T-cell (primary cell): ENCODE measurements around the gene ALOXE3. TPM values are rescaled to one million over a fixed set of nuclear protein-coding genes. Genes with fewer than 3 reads are reported as not detected.
A peak's percentile ranks its signal among the peaks of the same experiment; 100 is the strongest.

ENCODE experiments used
- ATAC-seq, 4 experiments: fragments of 200-7000 bp in 3 of 4; fragments of 150-1000 bp in 1 of 4; cut with Tn5 transposase; replicated peaks in 1 of 4; 1 replicate in 3 of 4; 2 replicates in 1 of 4; pipeline ENCODE4 v1.10.0; 2021; ENCODE audit warnings: moderate library complexity in 3 of 4, mild to moderate bottlenecking in 2 of 4, moderate number of reproducible peaks in 1 of 4
- CTCF ChIA-PET, 2 donors: fragments of 300-600 bp; sonication (Branson Sonifier 250); formaldehyde crosslinking; loops; one replicate each; lab custom pipeline; 2022; ENCODE audit warnings: antibody characterized with exemption in 2 of 2; lab: Charles Lee
- POLR2A ChIA-PET, 2 donors: fragments of 300-600 bp; sonication (Branson Sonifier 250); formaldehyde crosslinking; loops; one replicate each; lab custom pipeline; 2022; ENCODE audit warnings: antibody characterized with exemption in 2 of 2; lab: Charles Lee
- DNase-seq, 35 experiments: peaks; one replicate each; pipeline versions ENCODE4 v3.0.0 to v3.0.0-alpha.2; 2013 to 2023
- H3K27ac ChIP-seq: one replicate; pipeline ENCODE4 v1.5.1; 2013; ENCODE audit warnings: low read length
- H3K27me3 ChIP-seq, 2 experiments: replicated peaks in 1 of 2; 1 replicate in 1 of 2; 2 replicates in 1 of 2; pipeline versions ENCODE4 v1.6.1 to v1.7.0; 2013; ENCODE audit warnings: low read length in 1 of 2, mixed read lengths in 1 of 2; ENCODE audit not compliant: control insufficient read depth in 2 of 2, insufficient read depth in 2 of 2; ENCODE audit errors: extremely low read depth in 1 of 2
- H3K36me3 ChIP-seq, 2 donors: 1 replicate in 1 of 2; 2 replicates in 1 of 2; pipeline versions ENCODE4 v1.6.1 to v1.7.0; 2013; ENCODE audit warnings: low read length in 1 of 2; ENCODE audit not compliant: control insufficient read depth in 2 of 2, insufficient read depth in 1 of 2; ENCODE audit errors: extremely low read depth in 1 of 2
- H3K4me1 ChIP-seq, 2 experiments: 1 replicate in 1 of 2; 2 replicates in 1 of 2; pipeline versions ENCODE4 v1.6.1 to v1.7.0; 2013; ENCODE audit warnings: low read length in 2 of 2, mixed read lengths in 1 of 2; ENCODE audit not compliant: insufficient read depth in 2 of 2, control insufficient read depth in 1 of 2; ENCODE audit errors: extremely low read depth in 1 of 2
- H3K4me3 ChIP-seq, 2 donors: 1 replicate in 1 of 2; 2 replicates in 1 of 2; pipeline versions ENCODE4 v1.5.1 to v1.7.0; 2013; ENCODE audit warnings: mild to moderate bottlenecking in 2 of 2, low read length in 1 of 2, moderate library complexity in 1 of 2; ENCODE audit not compliant: control insufficient read depth in 1 of 2; ENCODE audit errors: extremely low read depth in 1 of 2
- H3K9me3 ChIP-seq: 2 replicates; pipeline ENCODE4 v1.7.0; 2013
- H3K27ac Mint-ChIP-seq, 2 donors: one replicate each; pipeline ENCODE4 v1.8.0; 2020 to 2021; ENCODE audit warnings: mild to moderate bottlenecking in 2 of 2, mixed read lengths in 2 of 2
- H3K27me3 Mint-ChIP-seq, 2 donors: one replicate each; pipeline ENCODE4 v1.8.0; 2021 to 2022; ENCODE audit warnings: mixed read lengths in 2 of 2
- H3K36me3 Mint-ChIP-seq: one replicate; pipeline ENCODE4 v1.8.0; 2021; ENCODE audit warnings: mixed read lengths
- H3K4me1 Mint-ChIP-seq, 3 donors: one replicate each; pipeline ENCODE4 v1.8.0; 2020 to 2022; ENCODE audit warnings: mixed read lengths in 3 of 3, mild to moderate bottlenecking in 1 of 3
- H3K4me3 Mint-ChIP-seq, 3 donors: one replicate each; pipeline ENCODE4 v1.8.0; 2020 to 2022; ENCODE audit warnings: mild to moderate bottlenecking in 3 of 3, mixed read lengths in 3 of 3, moderate library complexity in 3 of 3
- H3K9me3 Mint-ChIP-seq, 3 donors: one replicate each; pipeline ENCODE4 v1.8.0; 2020 to 2022; ENCODE audit warnings: mixed read lengths in 3 of 3
- WGBS: methylation state at CpG from one replicate; pipeline ENCODE4 v1.1.5; 2013; ENCODE audit warnings: missing lambda C conversion rate; ENCODE audit not compliant: insufficient coverage; 5-methylcytosine and 5-hydroxymethylcytosine counted together
- total RNA-seq, 35 experiments: library from RNA in 6 of 35; stranded (reverse) in 6 of 35; fragments of 120-200 nt in 1 of 35; gene quantifications; one replicate each; pipeline versions ENCODE4 v1.2.1 to v1.2.4 and lab custom pipeline; 2013 to 2026

Gene ALOXE3
- total RNA-seq, 5 donors from 2014 or later (not counting 1 experiment from before 2014, with no cell fraction given), result 0.13 to 1.2 (median 0.19) TPM; not detected in 1

DNA sequence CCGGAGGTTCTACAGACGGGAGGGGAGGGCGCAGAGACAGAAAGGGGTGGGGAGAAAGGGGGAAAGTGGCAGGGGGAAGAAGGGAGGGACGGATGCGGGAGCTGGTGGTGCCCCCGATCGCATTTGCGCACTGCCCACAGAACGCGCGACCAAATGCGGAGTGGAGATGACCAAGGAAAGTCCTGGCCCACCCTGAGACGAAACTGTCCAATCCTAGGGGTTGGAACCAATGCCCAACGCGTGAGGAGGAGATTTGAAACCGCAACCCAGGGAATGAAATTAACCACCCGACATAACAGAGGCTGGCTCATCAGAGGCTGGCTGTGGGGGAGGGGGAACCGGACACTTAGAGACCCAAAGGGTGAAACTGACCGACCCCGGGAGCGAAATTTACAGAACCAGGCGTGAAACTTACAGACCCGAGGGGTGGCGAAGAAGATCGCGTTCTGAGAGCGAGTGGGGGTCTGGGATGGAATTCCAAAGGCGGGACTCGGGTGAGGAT lies 4.2 kb upstream of the ALOXE3 start:
- WGBS, result 2% methylated on average over 14 of the region's 29 CpGs
- H3K4me3 Mint-ChIP-seq, result peak overlapping the region; percentile 77 to 91 (median 86)
- no peaks in the 10 kb centered on the region for H3K9me3 Mint-ChIP-seq
- peaks cover 79 to 91% (median 83%) of the 10 kb centered on the region in 3 donors for H3K4me1 Mint-ChIP-seq
- ChIA-PET POLR2A (no interaction called here), CTCF (interaction anchor here (0.6 to 1.1 kb wide), 3 partner anchors 18 to 139 kb away, joined by 3 to 5 read pairs (median 3); no protein-coding TSS in a partner anchor)
- no peaks in the 10 kb centered on the region for H3K36me3 ChIP-seq
- ATAC-seq, result no peak
- no peak overlapping the region for H3K27ac Mint-ChIP-seq
- H3K27me3 ChIP-seq, result peaks cover 0 to 69% of the 10 kb centered on the region in 2 experiments
- DNase-seq, result peak in 1 of 35 experiments; percentile 31
- H3K27me3 Mint-ChIP-seq, result peaks cover 12 to 61% of the 10 kb centered on the region in 2 donors
- H3K9me3 ChIP-seq, result no peaks in the 10 kb centered on the region
- peak overlapping the region; percentile 64 to 80 for H3K4me3 ChIP-seq
- H3K36me3 Mint-ChIP-seq, result no peaks in the 10 kb centered on the region
- H3K27ac ChIP-seq, result no peak overlapping the region
- peaks cover 58 to 84% of the 10 kb centered on the region in 2 experiments for H3K4me1 ChIP-seq

DNA sequence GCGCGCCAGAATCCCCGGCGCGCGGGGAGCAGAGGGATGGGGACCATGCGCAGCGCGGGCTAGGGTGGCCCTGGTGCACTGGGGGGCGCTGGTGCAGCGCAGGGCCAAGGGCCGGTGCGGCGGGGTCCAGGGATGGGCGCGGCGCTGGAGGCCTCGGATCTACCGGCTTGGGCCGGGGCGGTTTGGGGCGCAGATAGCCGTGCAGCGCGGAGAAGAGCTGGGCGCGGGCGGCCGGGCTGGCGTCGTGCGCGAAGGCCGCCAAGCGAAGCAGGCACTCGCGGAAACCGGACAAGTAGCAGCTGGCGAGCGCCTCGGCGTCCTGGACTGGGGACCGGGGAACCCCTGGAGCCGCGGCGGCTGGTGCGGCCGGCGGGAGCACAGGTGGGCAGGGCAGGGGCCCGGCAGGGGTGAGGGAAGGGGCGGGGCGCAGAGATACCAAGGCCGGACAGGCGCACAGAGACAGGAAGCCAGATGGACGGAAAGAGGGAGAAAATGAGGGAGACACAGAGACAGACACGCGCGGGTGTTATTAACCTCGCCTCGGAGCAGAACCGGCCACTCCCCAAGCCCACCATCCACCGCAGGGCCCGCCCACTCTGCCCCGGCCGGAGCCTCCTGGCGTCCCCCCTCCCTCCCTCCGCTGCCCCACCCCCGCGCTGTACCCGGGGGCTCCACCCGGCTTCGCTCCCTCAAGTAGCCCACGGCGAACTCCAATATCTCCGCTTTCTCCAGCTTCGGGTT lies 3.5 kb upstream of the ALOXE3 start:
- peak overlapping the region; percentile 77 to 91 (median 86) for H3K4me3 Mint-ChIP-seq
- no peaks in the 10 kb centered on the region for H3K36me3 Mint-ChIP-seq
- H3K9me3 Mint-ChIP-seq, result no peaks in the 10 kb centered on the region
- Histone ChIP-seq H3K36me3 (no peaks in the 10 kb centered on the region), H3K27me3 (peaks cover 0 to 72% of the 10 kb centered on the region in 2 experiments), H3K9me3 (no peaks in the 10 kb centered on the region), H3K4me1 (peaks cover 58 to 86% of the 10 kb centered on the region in 2 experiments), H3K4me3 (peak overlapping the region; percentile 64 to 74), H3K27ac (no peak overlapping the region)
- ATAC-seq (peak in 2 of 4 experiments; percentile 5 to 9), DNase-seq (peak in 5 of 35 experiments; percentile 31 to 61 (median 39))
- ChIA-PET CTCF (interaction anchor here in 1 of 2 donors (0.6 to 1.1 kb wide), 2 partner anchors 36 to 104 kb away, joined by 3 read pairs; no protein-coding TSS in a partner anchor), POLR2A (no interaction called here)
- WGBS, result under 1% methylated on average over 63 of the region's 76 CpGs
- no peak overlapping the region for H3K27ac Mint-ChIP-seq
- peaks cover 77 to 87% (median 80%) of the 10 kb centered on the region in 3 donors for H3K4me1 Mint-ChIP-seq
- peaks cover 12 to 58% of the 10 kb centered on the region in 2 donors for H3K27me3 Mint-ChIP-seq

DNA sequence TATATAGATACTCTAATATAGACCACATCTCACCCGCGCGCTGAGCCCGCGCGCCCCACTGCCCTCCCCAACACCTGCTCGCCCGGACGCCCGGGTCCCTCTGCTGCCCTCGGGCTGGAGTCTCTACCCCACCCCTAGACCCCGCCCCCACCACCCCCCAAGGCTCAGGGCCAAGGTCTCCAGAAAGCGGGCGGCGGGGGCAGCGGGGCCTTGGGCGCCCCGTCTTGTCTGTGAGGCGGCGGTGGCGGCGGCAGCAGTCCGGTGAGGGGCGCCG lies 3.0 kb upstream of the ALOXE3 start:
- Mint-ChIP-seq H3K27ac (no peak overlapping the region), H3K4me1 (peaks cover 76 to 86% (median 81%) of the 10 kb centered on the region in 3 donors), H3K4me3 (peak overlapping the region; percentile 83 to 91 (median 88)), H3K36me3 (no peaks in the 10 kb centered on the region), H3K27me3 (peaks cover 17 to 63% of the 10 kb centered on the region in 2 donors), H3K9me3 (no peaks in the 10 kb centered on the region)
- peak in 1 of 35 experiments; percentile 25 for DNase-seq
- WGBS, result 3% methylated on average over 5 of the region's 25 CpGs
- H3K4me1 ChIP-seq, result peaks cover 58 to 85% of the 10 kb centered on the region in 2 experiments
- POLR2A ChIA-PET, result no interaction called here
- H3K27ac ChIP-seq, result no peak overlapping the region
- ATAC-seq, result no peak
- H3K27me3 ChIP-seq, result peaks cover 0 to 77% of the 10 kb centered on the region in 2 experiments
- H3K9me3 ChIP-seq, result no peaks in the 10 kb centered on the region
- CTCF ChIA-PET, result interaction anchor here in 1 of 2 donors (1.1 kb wide), 1 partner anchor 37 kb away, joined by 3 read pairs; no protein-coding TSS in a partner anchor
- H3K4me3 ChIP-seq, result peak overlapping the region; percentile 49 to 74
- no peaks in the 10 kb centered on the region for H3K36me3 ChIP-seq

DNA sequence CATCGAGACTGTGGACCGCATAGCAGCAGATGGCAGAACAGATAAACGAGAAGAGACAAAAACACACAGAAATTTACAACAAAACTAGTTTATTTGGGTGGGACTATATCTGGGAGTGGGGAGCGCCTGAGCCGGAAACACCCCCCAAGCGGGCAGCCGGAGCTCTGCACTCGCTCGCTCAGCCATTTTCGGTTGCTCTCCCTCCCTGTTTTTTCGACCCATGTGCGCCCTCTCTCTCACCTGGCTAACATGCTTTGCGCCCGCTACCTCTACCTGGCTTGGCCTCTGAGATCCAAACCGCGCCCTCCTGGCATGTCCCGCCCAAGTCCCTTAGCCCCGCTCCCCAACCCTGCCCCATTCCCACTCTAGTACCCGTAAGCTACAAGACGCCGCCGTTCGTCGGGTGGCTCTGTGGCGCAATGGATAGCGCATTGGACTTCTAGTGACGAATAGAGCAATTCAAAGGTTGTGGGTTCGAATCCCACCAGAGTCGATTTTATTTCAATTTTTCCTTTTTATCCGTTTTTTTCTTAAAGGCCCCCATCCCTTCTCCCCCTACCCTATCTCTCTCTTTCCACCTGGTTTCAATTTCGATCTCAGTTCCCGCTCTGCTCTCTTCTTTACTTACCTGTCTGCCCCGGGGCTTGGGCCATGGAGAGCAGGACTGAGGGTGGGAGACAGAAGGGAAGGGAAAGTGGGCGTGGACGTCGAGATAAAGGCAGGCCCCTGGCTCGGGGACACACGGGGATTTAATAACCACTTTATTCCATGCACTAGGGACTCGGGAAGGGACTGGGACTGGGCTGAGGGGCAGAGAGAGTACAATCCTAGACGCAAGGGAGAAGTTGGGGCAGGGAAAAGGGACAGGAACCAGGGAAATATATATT lies 2.4 kb upstream of the ALOXE3 start:
- H3K36me3 ChIP-seq, result no peaks in the 10 kb centered on the region
- Mint-ChIP-seq H3K27ac (peak overlapping the region; percentile 89), H3K4me3 (peak overlapping the region; percentile 83 to 91 (median 88)), H3K27me3 (peaks cover 20 to 69% of the 10 kb centered on the region in 2 donors), H3K9me3 (no peaks in the 10 kb centered on the region), H3K4me1 (peaks cover 72 to 80% (median 78%) of the 10 kb centered on the region in 3 donors), H3K36me3 (no peaks in the 10 kb centered on the region)
- CTCF ChIA-PET, result interaction anchor here (0.5 to 2.7 kb wide), 14 partner anchors 11 to 412 kb away, joined by 3 to 27 read pairs (median 10); partner anchors contain the start of genes BORCS6 (in 1 of the 2), CTC1 (in 1 of the 2) and SLC25A35 (in 1 of the 2)
- peaks cover 58 to 80% of the 10 kb centered on the region in 2 experiments for H3K4me1 ChIP-seq
- DNase-seq (peak in 31 of 35 experiments; percentile 27 to 78 (median 53)), ATAC-seq (peak in 3 of 4 experiments; percentile 6 to 21 (median 7))
- peaks cover 0 to 77% of the 10 kb centered on the region in 2 experiments for H3K27me3 ChIP-seq
- H3K9me3 ChIP-seq, result no peaks in the 10 kb centered on the region
- WGBS, result 1% methylated on average over 23 of the region's 40 CpGs
- H3K4me3 ChIP-seq, result peak overlapping the region; percentile 49 to 74
- POLR2A ChIA-PET, result interaction anchor here (0.5 to 2.2 kb wide), 6 partner anchors 36 to 279 kb away, joined by 4 to 12 read pairs (median 6); no protein-coding TSS in a partner anchor
- H3K27ac ChIP-seq, result peak overlapping the region; percentile 0

DNA sequence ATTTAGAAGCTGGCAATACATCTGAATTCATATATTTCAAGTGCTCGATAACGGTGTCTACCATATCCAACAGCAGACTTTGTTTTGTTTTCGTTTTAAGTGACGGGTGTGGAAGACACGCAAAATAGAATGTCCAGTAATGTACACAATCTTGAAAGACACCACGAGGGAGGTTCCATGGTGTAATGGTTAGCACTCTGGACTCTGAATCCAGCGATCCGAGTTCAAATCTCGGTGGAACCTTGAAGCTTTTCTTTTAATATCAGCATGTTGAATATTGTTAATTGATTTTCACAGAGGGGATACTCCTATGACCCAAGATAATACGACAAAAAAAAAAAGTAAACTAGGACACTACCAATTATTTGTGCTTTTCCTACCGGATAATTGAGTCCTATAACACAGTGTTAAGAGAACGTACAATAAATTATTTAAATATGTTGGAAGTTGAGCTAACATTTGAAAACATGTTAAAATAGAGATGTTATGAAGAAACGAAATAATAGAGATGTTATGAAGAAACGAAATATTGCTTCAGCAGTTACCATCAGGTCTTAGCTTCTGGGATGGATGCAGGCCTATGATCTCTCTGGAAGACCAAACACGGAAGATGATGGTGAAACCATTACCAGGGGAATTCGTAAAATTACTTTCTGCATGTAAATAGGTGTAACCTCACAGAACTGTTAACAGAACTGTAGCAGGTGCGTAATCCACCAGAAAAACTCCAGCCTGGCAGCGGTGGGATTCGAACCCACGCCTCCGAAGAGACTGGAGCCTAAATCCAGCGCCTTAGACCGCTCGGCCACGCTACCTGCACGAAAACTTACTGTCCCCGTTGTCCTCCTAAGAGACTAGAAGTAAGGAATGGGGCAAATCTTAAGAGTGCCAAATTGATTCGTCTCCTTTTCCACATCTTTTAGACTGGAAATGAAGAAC lies 1.5 kb upstream of the ALOXE3 start:
- H3K9me3 Mint-ChIP-seq, result no peaks in the 10 kb centered on the region
- peak overlapping the region; percentile 51 for H3K27ac ChIP-seq
- peaks cover 52 to 71% of the 10 kb centered on the region in 2 experiments for H3K4me1 ChIP-seq
- H3K27me3 ChIP-seq, result peaks cover 8 to 75% of the 10 kb centered on the region in 2 experiments
- peak; percentile 37 to 61 (median 46) for ATAC-seq
- H3K36me3 ChIP-seq, result no peaks in the 10 kb centered on the region
- ChIA-PET POLR2A (interaction anchor here (0.6 to 2.2 kb wide), 11 partner anchors 21 to 1478 kb away, joined by 3 to 12 read pairs (median 4); no protein-coding TSS in a partner anchor), CTCF (interaction anchor here (0.5 to 2.7 kb wide), 31 partner anchors 9 to 411 kb away, joined by 3 to 27 read pairs (median 6); partner anchors contain the start of genes BORCS6 (in 1 of the 2), CHD3 (in 1 of the 2), CTC1 (in 1 of the 2) and NDEL1 (in 1 of the 2))
- 0% methylated on average over 6 of the region's 28 CpGs for WGBS
- no peaks in the 10 kb centered on the region for H3K36me3 Mint-ChIP-seq
- H3K27me3 Mint-ChIP-seq, result peaks cover 28 to 70% of the 10 kb centered on the region in 2 donors
- peak overlapping the region; percentile 83 to 91 (median 88) for H3K4me3 Mint-ChIP-seq
- H3K4me1 Mint-ChIP-seq, result peaks cover 63 to 71% (median 69%) of the 10 kb centered on the region in 3 donors
- peak overlapping the region; percentile 73 to 99 for H3K4me3 ChIP-seq
- H3K27ac Mint-ChIP-seq, result peak overlapping the region; percentile 89
- no peaks in the 10 kb centered on the region for H3K9me3 ChIP-seq
- DNase-seq, result peak; percentile 61 to 95 (median 77)
